HL-60 (cell line): Measurements from ENCODE around the gene NRP2.

Experiments used
- DNase-seq, 2 experiments: peaks; one replicate each; pipeline ENCODE4 v3.0.0-alpha.2; 2010 to 2020; ENCODE audit warnings: low read depth in 1 of 2, low spot score in 1 of 2
- H3K27ac ChIP-seq: fragments of 250-450 bp; sonication (Bioruptor Pico); replicated peaks from 2 replicates; pipeline ENCODE4 v1.5.1; 2020; ENCODE audit warnings: mild to moderate bottlenecking, moderate library complexity
- H3K27me3 ChIP-seq: fragments of 250-450 bp; sonication (Bioruptor Pico); 2 replicates; pipeline ENCODE4 v1.5.1; 2021; ENCODE audit warnings: mild to moderate bottlenecking, moderate library complexity; ENCODE audit not compliant: insufficient read depth, poor library complexity, severe bottlenecking
- H3K4me3 ChIP-seq: replicated peaks from 2 replicates; pipeline ENCODE4 v1.5.1; 2011; ENCODE audit warnings: mild to moderate bottlenecking, control low read depth, low read length; ENCODE audit not compliant: insufficient read depth
- CTCF ChIP-seq: IDR thresholded peaks from one replicate; pipeline ENCODE4 v1.5.1; 2011; ENCODE audit warnings: low read length, control low read depth, inconsistent platforms; ENCODE audit not compliant: insufficient read depth
- GABPA ChIP-seq: IDR thresholded peaks from 2 replicates; pipeline ENCODE4 v1.6.1; 2012; ENCODE audit warnings: low read depth
- POLR2AphosphoS5 ChIP-seq: IDR thresholded peaks from 2 replicates; pipeline ENCODE4 v1.6.1; 2012; ENCODE audit warnings: low read depth
- REST ChIP-seq: IDR thresholded peaks from 2 replicates; pipeline ENCODE4 v1.6.1; 2012; ENCODE audit warnings: low read depth; ENCODE audit not compliant: insufficient replicate concordance
- SPI1 ChIP-seq: IDR thresholded peaks from 2 replicates; pipeline ENCODE4 v1.6.1; 2012; ENCODE audit warnings: low read depth, mild to moderate bottlenecking, borderline replicate concordance

The NRP2 gene

GRCh38 chr2:205698286-205699268 is 16.3 kb downstream of the NRP2 start:
- DNase-seq = no peak
- H3K27me3 ChIP-seq = peaks cover 3% of the 10 kb centered on the region
- TF ChIP-seq POLR2AphosphoS5 (no peak), REST (no peak), SPI1 (no peak), GABPA (no peak)
- no peak overlapping the region for H3K4me3 ChIP-seq
- no peak overlapping the region for H3K27ac ChIP-seq

GRCh38 chr2:205699515-205700289 is 17.4 kb downstream of the NRP2 start:
- Histone ChIP-seq H3K27me3 (no peaks in the 10 kb centered on the region), H3K4me3 (no peak overlapping the region), H3K27ac (no peak overlapping the region)
- DNase-seq = peak in 1 of 2 experiments; percentile 26
- TF ChIP-seq GABPA = no peak
- TF ChIP-seq SPI1 = peak; percentile 90

GRCh38 chr2:205700331-205701132 is 18.2 kb downstream of the NRP2 start:
- Histone ChIP-seq H3K27ac (0 out of 2 replicates have a peak overlapping the region, but pooled peaks have one; percentile 18), H3K4me3 (no peak overlapping the region)

More at GRCh38 chr2:205700331-205701132, 18.2 kb downstream of the NRP2 start:
- DNase-seq = peak in 1 of 2 experiments; percentile 61
- no peaks in the 10 kb centered on the region for H3K27me3 ChIP-seq
- peak; percentile 96 for TF ChIP-seq SPI1
- no peak for TF ChIP-seq GABPA
- TF ChIP-seq POLR2AphosphoS5 = no peak
- no peak for TF ChIP-seq REST
- TF ChIP-seq CTCF = no peak
